Testis (tissue), 2 donors: ENCODE results near the gene MSLN.

Experiments
- POLR2A ChIP-seq: fragments of 450-650 bp; IDR thresholded peaks from one replicate; pipeline ENCODE4 v1.6.1; 2017; ENCODE audit warnings: antibody characterized with exemption, mild to moderate bottlenecking, moderate library complexity
- TF ChIP-seq, protein P1 (sequence below), 3 experiments: fragments of 450-650 bp in 2 of 3; fragments of 200-600 bp in 1 of 3; sonication (generic) in 1 of 3; IDR thresholded peaks; one replicate each; pipeline ENCODE4 v1.5.1; 2016 to 2019; ENCODE audit warnings: antibody characterized with exemption in 3 of 3, mild to moderate bottlenecking in 2 of 3, moderate library complexity in 1 of 3

DNA sequence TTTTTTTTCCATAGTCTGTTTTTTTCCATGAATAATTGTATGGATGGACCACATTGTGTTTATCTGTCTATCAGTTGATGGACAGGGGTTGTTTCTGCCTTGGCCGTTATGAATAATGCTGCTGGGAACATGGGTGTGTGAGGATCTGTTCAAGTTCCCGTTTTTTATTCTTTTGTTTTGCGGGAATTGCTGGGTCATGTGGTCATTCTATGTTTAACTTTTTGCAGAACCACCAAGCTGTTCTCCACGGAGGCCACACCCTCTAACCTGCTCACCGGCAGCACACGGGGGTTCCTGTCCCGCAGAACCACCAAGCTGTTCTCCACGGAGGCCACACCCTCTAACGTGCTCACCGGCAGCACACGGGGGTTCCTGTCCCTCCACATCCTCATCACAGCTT is 5.9 kb upstream of the MSLN start:
- TF ChIP-seq, protein P1, sequence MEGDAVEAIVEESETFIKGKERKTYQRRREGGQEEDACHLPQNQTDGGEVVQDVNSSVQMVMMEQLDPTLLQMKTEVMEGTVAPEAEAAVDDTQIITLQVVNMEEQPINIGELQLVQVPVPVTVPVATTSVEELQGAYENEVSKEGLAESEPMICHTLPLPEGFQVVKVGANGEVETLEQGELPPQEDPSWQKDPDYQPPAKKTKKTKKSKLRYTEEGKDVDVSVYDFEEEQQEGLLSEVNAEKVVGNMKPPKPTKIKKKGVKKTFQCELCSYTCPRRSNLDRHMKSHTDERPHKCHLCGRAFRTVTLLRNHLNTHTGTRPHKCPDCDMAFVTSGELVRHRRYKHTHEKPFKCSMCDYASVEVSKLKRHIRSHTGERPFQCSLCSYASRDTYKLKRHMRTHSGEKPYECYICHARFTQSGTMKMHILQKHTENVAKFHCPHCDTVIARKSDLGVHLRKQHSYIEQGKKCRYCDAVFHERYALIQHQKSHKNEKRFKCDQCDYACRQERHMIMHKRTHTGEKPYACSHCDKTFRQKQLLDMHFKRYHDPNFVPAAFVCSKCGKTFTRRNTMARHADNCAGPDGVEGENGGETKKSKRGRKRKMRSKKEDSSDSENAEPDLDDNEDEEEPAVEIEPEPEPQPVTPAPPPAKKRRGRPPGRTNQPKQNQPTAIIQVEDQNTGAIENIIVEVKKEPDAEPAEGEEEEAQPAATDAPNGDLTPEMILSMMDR (IDR thresholded peaks at IDR 0.05): no peak
- no peak for TF ChIP-seq POLR2A
